GM19193 (cell line): Measurements from ENCODE around the gene SIRT1.

ENCODE experiments used
- POLR2A ChIP-seq: IDR thresholded peaks from 4 replicates; pipeline ENCODE4 v1.6.1; 2011; ENCODE audit not compliant: insufficient read depth, insufficient read length; ENCODE audit errors: extremely low read depth

The SIRT1 gene

DNA sequence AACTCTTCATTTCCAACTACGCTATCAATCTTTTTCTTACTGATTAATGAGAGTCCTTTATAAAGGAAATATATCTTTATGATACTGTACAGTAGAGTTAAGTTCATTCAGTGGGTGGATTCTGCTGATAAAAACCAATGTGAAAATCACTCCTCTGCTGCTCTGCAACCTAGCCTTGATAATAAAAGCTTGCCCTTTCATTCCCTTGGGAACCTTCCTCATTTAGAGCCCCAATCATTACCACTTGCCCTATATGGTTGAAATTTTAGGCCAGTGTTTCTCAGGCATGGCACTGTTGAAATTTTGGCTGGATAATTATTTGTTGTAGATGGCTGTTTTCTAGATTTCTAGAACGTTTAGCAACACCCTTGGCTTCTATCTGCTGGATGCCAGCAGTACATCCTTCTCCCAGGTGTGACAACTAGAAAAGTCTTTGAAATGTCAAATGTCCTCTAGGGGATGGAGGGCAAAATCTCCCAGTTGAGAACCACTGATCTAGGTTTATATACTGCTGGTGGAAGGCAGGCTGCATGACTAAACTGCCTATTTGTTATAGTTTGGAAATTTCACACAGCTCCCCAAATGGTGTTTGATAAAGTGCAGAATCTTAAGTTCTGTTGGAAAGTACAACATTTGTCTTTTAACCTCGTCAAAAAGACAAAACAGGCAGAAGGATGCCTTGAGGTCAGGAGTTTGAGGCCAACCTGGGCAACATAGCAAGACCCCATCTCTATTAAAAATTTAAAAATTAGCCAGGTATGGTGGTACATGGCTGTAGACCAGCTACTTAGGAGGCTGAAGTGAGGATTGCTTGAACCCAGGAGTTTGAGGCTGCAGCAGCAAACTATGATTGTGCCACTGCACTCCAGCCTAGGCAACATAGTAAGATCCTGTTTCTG, 8.9 kb upstream of the SIRT1 start:
- no peak for TF ChIP-seq POLR2A

DNA sequence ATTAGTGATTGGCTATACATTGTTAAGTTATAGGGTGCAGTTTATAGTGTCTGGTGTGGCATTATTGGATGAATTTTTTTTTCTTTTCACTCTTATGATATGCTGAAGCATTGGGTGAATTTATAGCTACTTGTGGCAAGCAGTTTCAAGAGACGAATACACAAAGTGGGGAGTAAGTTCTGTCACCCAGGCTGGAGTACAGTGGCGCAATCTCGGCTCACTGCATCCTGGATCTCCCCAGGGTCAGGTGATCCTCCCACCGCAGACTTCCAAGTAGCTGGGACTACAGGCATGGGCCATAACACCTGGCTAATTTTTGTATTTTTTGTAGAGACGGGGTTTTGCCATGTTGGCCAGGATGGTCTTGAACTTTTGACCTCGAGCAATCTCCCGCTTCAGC, 6.3 kb upstream of the SIRT1 start:
- TF ChIP-seq POLR2A = no peak

DNA sequence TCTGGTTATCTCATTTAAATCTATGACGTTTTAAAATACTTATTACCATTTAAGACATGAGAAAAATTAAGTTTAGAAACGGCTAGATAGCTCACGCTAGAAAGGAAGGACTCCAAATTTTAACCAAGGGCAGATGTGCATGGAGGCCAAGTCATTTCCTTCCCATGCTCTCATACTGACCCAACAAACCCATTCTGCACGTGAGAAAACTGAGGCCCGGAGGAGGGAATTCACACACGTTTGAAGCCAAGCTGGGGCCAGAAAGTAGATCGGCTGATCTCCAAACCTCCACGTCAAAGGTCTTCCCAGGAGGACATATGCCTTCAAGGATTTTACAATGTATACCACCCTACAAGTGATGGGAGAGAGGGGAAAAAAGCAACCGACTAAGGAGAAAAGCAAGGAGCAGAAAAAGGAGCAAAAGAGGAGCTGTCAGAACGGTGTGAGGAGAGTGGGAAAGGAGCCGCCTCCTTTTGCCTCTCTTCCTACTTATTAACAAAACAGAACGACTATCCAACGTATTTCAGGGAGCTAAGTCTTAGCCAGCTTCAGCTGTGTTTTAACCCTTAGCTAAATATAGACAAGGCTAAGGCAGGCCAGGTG, 645 bp upstream of the SIRT1 start:
- no peak for TF ChIP-seq POLR2A

DNA sequence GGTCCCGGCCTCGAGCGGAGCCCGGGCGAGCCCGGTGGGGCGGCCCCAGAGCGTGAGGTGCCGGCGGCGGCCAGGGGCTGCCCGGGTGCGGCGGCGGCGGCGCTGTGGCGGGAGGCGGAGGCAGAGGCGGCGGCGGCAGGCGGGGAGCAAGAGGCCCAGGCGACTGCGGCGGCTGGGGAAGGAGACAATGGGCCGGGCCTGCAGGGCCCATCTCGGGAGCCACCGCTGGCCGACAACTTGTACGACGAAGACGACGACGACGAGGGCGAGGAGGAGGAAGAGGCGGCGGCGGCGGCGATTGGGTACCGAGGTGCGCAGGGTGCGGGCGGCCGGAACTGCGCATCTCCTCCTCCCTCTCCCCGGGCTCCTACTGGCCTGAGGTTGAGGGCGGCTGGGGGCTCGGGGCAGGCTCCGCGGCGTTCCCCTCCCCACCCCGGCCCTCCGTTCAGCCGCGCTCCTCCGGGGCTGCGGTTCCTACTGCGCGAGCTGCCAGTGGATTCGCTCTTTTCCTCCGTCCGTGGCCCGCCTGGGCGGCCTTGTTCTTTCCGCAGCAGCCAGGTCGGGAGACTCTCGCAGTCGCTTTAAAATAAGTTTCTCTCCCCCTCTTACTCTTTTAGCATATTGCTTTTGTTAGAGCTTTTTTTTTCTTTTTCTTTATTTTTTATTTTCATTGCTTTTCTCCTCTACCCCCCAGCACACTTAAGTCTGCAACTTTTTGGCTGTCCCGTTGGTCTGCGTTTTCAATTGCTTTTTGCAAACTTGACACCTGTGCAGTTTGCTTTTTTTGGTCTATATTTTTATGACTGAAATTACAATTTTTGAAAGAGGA, 600 bp downstream of the SIRT1 start:
- no peak for TF ChIP-seq POLR2A

DNA sequence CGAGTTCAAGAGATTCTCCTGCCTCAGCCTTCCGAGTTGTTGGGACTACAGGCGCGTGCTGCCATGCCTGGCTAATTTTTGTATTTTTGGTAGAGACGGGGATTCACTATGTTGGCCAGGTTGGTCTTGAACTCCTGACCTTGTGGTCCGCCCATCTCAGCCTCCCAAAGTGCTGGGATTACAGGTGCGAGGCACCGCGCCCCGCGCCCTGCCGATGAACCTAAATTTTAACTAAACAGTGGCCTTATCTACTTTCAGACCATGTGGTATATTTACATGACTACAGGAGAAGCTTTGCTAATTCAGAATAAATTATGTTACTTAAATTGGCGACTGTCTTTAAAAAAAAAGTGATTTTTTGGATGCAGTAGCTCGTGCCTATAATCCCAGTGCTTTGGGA, 9.2 kb downstream of the SIRT1 start:
- no peak for TF ChIP-seq POLR2A

DNA sequence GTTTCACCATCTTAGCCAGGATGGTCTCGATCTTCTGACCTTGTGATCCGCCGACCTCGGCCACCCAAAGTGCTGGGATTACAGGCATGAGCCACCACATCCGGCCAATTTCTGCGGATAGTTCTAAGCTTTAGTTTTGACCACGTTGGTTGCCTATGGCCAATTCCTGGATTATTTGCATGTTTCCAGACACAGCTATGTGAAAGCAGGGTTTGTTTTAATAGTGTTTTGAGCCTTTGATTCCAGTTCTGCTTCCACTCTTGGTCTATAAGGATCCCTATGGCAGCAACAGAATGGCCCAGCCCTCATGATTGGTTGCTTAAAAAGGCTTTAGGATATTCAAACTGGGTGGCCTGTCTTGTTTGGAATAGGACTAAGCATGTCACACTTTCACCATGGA, 19.1 kb downstream of the SIRT1 start:
- TF ChIP-seq POLR2A = no peak

DNA sequence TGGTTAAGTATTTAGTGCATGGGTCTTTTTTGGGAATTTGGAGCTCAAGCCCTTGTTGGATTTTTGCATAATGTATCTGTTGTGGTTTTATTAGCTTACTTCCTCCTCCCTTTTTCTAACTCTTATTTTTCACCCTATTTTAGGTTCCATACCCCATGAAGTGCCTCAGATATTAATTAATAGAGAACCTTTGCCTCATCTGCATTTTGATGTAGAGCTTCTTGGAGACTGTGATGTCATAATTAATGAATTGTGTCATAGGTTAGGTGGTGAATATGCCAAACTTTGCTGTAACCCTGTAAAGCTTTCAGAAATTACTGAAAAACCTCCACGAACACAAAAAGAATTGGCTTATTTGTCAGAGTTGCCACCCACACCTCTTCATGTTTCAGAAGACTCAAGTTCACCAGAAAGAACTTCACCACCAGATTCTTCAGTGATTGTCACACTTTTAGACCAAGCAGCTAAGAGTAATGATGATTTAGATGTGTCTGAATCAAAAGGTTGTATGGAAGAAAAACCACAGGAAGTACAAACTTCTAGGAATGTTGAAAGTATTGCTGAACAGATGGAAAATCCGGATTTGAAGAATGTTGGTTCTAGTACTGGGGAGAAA, 28.0 kb downstream of the SIRT1 start:
- no peak for TF ChIP-seq POLR2A

DNA sequence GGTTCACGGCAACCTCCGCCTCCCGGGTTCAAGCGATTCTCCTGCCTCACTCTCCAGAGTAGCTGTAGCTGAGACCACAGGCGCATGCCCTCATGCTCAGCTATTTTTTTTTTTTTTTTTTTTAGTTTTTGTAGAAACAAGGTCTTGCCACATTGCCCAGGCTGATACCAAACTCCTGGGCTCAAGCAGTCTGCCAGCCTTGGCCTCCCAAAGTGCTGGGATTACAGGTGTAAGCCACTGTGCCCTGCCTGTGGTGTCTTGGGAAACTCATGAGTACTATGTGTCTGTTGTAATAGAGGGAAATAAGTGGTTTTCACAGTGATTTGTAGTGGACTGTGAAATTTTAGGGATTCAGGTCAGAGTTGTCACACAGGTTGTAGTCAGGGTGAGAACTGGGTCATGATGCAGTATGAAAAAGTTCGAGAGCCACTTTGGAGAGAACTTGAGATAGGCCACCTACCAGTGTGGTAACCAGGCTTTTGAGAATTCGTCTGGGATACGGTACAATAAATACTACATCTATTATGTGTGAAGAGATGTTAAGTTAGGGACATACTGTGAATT, 30.4 kb downstream of the SIRT1 start:
- TF ChIP-seq POLR2A = no peak

DNA sequence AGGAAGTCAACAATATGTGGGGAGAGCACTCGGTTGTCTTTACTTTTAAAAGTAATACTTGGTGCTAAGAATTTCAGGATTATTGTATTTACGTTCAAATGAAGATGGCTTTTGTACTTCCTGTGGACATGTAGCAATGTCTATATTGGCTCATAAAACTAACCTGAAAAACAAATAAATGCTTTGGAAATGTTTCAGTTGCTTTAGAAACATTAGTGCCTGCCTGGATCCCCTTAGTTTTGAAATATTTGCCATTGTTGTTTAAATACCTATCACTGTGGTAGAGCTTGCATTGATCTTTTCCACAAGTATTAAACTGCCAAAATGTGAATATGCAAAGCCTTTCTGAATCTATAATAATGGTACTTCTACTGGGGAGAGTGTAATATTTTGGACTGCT, 32.7 kb downstream of the SIRT1 start:
- no peak for TF ChIP-seq POLR2A

DNA sequence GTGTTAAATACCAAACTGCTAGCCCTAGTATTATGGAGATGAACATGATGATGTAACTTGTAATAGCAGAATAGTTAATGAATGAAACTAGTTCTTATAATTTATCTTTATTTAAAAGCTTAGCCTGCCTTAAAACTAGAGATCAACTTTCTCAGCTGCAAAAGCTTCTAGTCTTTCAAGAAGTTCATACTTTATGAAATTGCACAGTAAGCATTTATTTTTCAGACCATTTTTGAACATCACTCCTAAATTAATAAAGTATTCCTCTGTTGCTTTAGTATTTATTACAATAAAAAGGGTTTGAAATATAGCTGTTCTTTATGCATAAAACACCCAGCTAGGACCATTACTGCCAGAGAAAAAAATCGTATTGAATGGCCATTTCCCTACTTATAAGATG, 33.2 kb downstream of the SIRT1 start:
- TF ChIP-seq POLR2A = no peak

DNA sequence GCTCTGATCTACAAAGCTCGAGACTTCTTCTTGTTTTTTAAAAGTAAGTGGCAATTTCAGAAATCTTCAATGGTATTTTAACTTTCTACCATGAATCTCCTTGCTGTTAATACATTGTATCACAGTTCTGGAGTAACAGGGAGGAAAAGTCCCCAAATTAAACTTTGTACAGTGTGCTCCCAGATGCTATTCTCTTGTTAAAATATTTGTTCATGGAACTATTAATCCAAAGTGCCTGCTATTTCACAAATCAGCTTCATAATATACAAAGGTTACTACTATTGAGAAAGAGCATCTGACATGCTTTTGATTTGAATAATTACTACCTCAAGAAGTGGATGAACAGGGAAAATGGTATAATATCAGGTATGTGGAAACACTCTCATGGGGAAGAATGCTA, 36.6 kb downstream of the SIRT1 start:
- no peak for TF ChIP-seq POLR2A

DNA sequence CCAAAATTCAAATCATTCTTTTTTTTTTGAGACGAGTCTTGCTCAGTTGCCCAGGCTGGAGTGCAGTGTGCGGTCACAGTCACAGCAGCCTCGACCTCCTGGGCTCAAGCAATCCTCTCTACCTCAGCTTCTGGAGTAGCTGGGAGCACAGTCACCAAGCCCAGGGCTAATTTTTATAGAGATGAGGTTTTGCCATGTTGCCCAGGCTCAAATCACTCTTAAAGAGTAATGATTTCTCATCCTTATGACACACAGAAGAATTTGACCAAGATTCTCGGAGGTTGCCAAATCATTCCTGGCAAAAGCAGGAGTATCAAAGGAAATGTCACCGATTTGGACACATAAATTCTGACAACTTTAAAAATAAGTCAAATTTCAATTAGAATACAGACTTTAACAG, 39.1 kb downstream of the SIRT1 start:
- TF ChIP-seq POLR2A = no peak

DNA sequence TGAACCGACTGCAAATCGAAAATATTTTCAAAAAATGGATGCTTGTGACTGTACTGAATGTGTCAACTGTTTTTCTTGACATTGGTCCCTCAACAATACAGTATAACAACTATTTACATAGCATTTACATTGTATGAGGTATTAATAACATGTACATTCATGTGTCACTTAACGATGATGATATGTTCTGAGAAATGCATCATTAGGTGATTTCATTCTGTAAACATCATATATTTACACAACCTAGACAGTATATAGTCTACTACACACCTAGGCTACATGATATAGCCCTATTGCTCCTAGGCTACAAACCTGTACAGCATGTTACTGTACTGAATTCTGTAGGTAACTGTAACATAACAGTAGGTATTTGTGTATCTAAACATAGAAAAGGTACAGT, 39.7 kb downstream of the SIRT1 start:
- TF ChIP-seq POLR2A = no peak

DNA sequence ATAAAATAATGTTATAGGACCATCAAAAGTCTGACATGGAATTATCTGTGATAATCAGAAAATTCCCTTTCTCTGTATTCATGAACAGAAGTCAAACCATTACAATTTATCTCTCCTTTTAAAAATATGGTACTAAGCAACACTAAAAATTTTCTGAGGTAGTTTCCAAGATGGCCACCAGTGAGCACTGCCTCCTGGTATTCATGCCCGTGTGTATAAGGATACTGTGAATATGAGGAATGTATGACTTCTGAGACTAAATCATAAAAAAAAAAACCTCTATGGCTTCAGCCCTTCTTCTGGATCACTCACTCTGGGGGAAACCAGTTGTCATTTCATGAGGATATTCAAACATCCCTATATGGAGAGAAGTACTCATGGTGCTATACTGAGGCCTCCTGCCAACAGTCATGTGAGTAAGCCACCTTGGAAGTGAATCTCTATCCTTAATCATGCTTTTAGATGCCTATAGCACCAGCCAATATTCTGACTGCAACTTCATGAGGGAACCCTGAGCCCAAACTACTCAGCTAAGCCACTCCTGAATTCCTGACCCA, 41.1 kb downstream of the SIRT1 start:
- no peak for TF ChIP-seq POLR2A
